Measurements from ENCODE around the gene CEP162.

Gene CEP162

GRCh38 chr6:84268781-84269180 is 41.3 kb upstream of the CEP162 start:
- no peak for DNase-seq (ENCODE audit: low read depth)
- TF ChIP-seq CTCF (IDR thresholded peaks at IDR 0.05; ENCODE audit: control insufficient read depth, insufficient read depth, low read depth, low read length, missing control alignments), result no peak
- no peak overlapping the region for H3K4me3 ChIP-seq (ENCODE audit: control insufficient read depth, low read depth, low read length)

GRCh38 chr6:84263557-84263956 is 36.1 kb upstream of the CEP162 start:
- DNase-seq (ENCODE audit: low read depth), result no peak
- TF ChIP-seq CTCF (IDR thresholded peaks at IDR 0.05; ENCODE audit: control insufficient read depth, insufficient read depth, low read depth, low read length, missing control alignments), result no peak
- H3K4me3 ChIP-seq (ENCODE audit: control insufficient read depth, low read depth, low read length), result no peak overlapping the region

DNA sequence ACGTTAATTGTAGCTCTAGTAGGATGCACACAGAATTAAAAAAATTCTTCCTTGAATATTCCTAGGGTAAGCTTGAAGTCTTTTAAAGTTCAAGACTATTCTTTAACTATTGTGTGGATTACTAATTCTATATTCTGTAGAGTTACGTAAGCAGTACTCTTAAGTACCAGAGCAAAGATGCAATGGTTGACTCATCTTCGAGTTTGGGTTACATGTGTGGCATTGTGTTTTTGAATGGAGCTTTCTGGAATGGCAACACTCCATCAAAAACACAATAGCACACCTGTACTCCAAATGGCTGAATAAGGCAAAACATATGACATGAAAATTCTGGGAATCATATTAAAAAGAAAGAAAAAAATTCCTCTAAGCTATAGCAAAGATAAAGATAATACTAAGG is 33.5 kb upstream of the CEP162 start:
- TF ChIP-seq CTCF (IDR thresholded peaks at IDR 0.05; ENCODE audit: control insufficient read depth, insufficient read depth, low read depth, low read length, missing control alignments), result no peak
- H3K4me3 ChIP-seq (ENCODE audit: control insufficient read depth, low read depth, low read length), result no peak overlapping the region
- DNase-seq (ENCODE audit: low read depth), result no peak

DNA sequence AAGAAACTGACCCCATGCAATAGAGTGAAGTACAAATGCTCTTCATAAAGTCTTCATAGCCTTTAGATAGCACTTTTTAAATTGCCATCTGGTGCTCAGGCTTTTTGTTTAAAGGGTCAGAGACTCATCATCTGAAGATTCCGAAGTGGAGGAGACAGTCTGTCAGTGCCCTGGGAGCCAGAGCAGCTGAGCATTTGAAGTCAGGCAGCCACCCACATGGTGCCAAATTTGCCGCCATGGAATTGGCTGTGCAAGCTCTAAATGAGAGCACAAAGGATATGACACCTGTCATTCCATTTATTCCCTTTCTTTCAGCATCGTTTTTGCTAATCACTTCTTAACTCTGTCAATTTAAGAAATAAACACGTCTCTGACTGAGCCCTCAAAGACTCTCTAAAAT is 32.8 kb upstream of the CEP162 start:
- DNase-seq (ENCODE audit: low read depth), result no peak
- no peak overlapping the region for H3K4me3 ChIP-seq (ENCODE audit: control insufficient read depth, low read depth, low read length)
- no peak for TF ChIP-seq CTCF (IDR thresholded peaks at IDR 0.05; ENCODE audit: control insufficient read depth, insufficient read depth, low read depth, low read length, missing control alignments)

GRCh38 chr6:84258866-84259265 is 31.4 kb upstream of the CEP162 start:
- DNase-seq (ENCODE audit: low read depth), result no peak
- TF ChIP-seq CTCF (IDR thresholded peaks at IDR 0.05; ENCODE audit: control insufficient read depth, insufficient read depth, low read depth, low read length, missing control alignments), result no peak
- H3K4me3 ChIP-seq (ENCODE audit: control insufficient read depth, low read depth, low read length), result no peak overlapping the region

DNA sequence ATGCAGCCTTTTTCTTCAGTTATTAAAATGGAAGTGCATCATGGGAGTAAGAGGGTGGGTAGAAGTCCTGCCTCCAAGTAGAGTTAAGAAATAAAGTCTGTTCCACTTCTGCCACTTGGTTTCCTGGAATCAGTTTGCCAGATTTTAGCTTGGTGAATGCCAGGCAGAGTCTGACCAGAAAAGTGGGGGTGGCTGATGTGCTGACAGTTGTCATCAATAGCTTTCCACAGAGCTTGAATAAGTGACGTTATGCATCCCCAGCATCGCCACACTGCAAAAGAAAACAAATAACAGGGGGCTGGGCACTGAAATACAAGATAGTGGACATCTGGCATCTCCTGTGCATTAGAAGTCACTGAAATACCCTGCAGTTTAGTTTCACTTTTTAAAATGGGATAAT is 30.8 kb upstream of the CEP162 start:
- TF ChIP-seq CTCF (IDR thresholded peaks at IDR 0.05; ENCODE audit: control insufficient read depth, insufficient read depth, low read depth, low read length, missing control alignments), result no peak
- DNase-seq (ENCODE audit: low read depth), result no peak
- H3K4me3 ChIP-seq (ENCODE audit: control insufficient read depth, low read depth, low read length), result no peak overlapping the region; the same call in 1 of the 2 replicates

DNA sequence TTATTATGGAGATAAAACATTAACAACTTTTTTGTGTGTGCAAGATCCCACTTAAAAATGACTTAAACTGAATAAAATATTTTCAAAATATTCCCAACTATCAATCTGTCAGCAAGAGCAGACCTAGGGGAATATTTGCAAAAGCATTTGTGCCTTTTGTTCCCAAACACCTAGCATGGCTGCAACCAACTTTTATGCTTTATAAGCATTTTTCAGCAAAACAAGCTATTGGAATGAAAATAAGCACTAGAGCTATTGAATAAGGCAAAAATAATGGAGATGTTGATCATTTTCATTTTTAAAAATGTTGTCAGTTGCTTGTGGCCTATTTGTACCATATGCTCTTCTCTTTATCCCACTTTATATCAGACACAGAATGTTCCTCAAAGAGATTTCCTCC is 28.2 kb upstream of the CEP162 start:
- no peak for DNase-seq (ENCODE audit: low read depth)
- no peak for TF ChIP-seq CTCF (IDR thresholded peaks at IDR 0.05; ENCODE audit: control insufficient read depth, insufficient read depth, low read depth, low read length, missing control alignments)
- no peak overlapping the region for H3K4me3 ChIP-seq (ENCODE audit: control insufficient read depth, low read depth, low read length)
